Stimulated activated CD4-positive, alpha-beta T cell treated with anti-CD3 and anti-CD28 coated beads, TNF-alpha, amount 100 ng/mL, for 1 hour (primary cell): ENCODE data around the gene ARHGAP30.

Experiments used
- DNase-seq, 3 donors: peaks; one replicate each; pipeline ENCODE4 v3.0.0-alpha.2; 2020; ENCODE audit warnings: low read depth in 3 of 3, low spot score in 1 of 3

Gene ARHGAP30

DNA sequence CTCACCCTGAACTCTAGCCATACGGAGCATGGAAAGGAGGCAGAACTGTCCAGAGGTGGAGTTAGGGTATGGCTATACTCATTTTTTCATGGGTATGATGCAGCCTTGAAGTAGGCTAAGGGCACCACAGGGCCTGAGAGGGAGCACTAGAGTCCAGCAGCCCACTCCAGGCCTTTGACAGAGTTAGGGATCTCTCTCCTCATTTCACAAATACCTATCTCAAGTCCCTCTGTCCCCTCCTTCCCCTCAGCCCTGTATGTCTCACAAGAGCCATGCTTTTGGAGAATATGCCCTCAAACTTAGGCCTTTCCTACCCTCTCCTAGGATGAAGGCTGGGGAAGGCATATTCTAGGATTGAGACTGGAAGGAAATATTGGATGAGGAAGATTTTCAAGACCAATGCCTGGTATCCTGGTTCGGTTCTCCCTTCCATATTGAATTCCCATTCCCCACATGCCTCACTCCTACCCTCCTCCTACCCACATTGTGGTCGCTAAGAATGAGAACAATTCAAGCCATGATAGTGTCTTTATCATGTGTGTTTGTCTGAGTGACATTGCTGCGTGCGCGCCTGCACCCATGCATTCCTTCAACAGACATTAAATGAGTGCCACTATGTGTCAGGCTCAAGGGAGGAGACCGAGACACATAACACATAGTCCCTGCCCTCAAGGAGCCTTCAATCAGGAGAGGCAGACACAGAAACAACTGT is 22.3 kb upstream of the ARHGAP30 start:
- DNase-seq, result no peak

- no peak for DNase-seq
Measured at GRCh38 chr1:161091093-161091492, 21.4 kb upstream of the ARHGAP30 start.

DNA sequence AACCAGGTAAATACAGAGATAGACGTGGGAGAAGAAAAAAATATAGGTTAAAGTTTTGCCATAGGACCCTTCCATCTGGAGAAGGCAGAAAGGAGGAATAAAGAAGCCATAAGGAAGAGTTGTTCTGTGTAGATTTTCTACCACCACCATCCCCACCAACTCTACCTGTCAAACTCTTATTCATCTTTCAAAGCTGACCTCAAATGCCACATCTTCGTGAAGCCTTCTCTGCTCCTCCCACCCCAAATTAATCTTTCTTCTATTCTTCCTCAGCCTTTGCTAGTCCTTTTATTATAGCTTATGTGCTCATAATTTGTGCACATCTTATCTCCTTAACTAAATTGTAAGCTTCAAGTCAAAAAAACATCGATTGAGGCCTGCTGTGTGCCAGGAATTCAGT is 20.9 kb upstream of the ARHGAP30 start:
- DNase-seq, result no peak

DNA sequence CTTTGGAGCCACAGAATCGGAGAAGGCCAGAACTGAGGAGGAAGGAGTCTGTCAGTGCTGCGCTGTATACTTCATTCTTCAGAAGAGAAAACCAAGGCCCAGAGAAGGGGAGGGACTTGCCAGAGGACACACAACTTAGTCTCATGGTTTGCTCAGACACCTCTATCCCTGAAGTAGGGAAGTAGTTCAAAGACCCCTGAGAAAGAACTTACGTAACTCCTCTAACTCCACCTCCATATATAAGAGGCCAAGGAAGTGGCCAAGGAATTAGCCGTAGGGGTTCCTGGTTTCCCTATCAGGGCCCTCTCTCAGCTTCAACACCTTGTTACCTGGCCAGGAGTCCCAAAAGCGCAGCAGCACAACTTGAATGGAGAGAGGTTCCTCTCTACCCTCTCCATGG is 20.2 kb upstream of the ARHGAP30 start:
- DNase-seq, result no peak

DNA sequence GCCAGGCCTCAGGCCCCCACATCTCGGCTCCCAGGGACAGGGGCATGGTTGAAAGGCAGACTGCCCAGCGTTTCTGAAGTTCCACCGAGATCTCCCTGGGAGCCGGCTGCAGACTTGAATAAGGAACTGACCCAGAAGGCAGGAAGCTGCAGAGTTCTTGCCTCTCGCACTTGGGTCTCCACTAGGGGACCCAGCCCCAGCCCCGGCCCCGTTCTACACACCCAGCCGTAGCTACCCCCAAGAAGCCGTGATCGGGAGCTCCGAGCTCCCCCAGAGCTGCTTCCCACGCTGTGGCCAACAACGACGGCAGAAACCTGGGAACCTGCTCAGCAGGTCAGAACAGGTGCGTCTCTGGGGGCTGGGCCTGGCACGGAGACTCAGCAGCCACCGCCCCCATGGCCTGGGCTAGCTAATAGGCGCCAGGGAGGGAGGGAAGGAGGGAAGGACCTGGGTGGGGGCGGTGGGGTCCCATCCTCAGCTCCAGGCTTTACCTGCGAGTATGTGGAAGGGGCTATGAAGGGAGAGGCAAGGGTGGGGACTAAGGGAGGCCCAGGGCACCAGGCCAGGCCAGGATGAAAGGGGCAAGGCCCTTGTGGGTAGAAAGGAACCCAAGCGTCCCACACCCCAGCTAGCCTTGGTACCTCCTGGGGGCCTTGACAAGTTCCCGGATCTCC is 19.7 kb upstream of the ARHGAP30 start, which contains the start of gene NECTIN4:
NECTIN4 (minus strand) TSS at position 308 of the 674 bp plus-strand sequence; CDS start at position 46, 262 bp downstream.
- DNase-seq, result no peak

- DNase-seq, result no peak
Measured at GRCh38 chr1:161088587-161089110, 19.0 kb upstream of the ARHGAP30 start.

DNA sequence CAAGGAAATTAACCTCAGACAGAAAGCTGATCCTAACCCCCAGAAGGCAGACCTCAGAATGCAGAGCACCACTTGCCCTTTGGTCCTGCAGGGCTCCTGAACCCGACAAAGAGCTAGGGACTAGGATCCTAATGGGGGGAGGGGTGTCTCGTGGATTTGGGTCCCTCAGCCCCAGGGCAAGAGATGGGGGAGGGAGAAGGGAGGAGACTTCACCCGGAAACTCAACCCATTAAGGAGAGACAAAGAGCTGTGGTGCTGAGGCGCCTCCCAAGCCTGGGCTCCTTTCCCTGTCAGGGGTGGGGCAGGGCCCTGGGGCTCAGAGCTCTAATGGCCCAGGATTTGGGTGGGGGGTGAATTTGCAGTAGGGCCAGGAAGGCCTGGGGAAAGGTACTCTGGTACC is 16.8 kb upstream of the ARHGAP30 start:
- DNase-seq, result no peak

GRCh38 chr1:161085165-161085564 is 15.5 kb upstream of the ARHGAP30 start:
- DNase-seq, result no peak

DNA sequence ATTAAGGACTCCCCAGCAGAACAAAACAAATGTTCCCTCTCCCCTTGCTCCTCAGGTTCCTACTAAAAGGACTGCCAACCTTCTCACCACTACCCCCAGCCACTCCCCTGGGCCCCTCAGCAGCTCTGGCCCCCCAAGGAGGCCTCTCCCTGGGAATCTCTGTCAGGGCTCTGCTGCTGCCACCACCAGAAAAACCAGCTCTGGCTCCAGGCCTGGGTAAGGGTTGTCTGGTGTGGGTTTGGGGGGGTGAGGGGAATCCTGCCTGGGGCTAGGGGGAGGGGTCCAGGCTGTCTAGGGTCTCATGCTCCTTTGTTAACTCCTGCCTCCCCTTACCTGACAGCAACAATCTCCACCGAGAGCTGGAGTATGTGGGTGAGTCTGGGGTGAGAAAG is 14.9 kb upstream of the ARHGAP30 start:
- DNase-seq, result no peak

DNA sequence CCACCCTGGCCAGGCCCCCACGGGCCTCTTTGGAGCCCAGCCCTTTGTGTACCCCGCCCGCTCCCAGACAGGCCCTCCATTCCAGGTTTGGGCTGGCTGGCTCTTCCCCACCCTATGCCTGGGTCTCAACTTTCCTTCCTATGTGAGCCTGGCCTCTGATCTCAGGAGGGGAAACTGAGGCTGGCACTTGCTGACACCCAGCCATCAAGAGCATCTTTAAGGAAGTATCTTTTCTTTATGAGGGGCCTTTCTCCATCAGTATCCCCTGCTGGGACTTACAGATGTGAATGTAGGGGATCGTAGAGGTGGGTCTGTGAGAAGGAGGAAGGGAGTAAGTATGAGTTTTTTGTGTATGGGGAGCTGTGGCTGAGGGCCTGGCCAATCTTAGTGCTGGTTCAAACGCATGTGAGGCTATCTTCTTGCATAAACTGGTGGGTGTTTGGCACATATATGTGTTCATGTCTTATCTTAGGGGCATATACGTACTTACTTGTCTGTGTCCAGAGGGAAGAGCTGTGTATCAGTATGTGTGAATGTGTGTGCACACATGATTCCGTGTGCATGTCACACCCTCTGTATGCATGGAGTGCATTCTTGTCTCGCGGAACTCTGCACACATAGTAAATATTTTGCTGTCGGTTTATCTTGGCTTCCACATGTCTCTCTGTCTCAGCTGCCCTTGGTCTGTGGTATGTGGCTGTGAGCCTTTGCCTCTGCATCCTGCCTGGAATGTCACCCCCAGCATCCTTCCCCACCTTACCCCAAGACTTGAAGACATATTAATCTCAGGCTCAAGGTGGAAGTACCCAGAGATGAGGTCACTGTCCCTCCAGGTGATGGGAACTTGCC is 14.3 kb upstream of the ARHGAP30 start:
- DNase-seq, result no peak

- DNase-seq, result no peak
Measured at GRCh38 chr1:161082996-161083747, 13.5 kb upstream of the ARHGAP30 start.

DNA sequence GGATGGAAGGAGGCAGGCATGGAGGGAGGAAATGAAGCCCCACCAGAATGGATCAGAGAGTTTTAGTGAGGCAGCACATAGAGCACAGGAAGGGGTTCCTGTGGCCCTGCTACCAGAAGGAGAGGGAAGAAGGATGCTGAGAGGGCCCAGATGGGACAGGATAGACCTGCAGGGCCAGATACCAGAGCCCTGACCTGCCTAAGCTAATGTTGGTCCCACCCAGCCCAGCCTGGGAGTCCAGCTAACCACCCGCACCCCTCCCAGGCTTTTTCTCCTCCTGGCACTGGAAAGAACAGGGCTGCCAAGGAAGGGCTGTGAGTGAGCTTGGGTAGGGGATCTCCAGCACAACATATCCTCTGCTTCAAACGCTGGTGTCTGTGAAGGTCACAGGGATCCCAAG is 12.8 kb upstream of the ARHGAP30 start:
- no peak for DNase-seq

GRCh38 chr1:161081519-161081918 is 11.8 kb upstream of the ARHGAP30 start:
- DNase-seq, result no peak

GRCh38 chr1:161080441-161081405 is 11.0 kb upstream of the ARHGAP30 start:
- DNase-seq, result no peak

DNA sequence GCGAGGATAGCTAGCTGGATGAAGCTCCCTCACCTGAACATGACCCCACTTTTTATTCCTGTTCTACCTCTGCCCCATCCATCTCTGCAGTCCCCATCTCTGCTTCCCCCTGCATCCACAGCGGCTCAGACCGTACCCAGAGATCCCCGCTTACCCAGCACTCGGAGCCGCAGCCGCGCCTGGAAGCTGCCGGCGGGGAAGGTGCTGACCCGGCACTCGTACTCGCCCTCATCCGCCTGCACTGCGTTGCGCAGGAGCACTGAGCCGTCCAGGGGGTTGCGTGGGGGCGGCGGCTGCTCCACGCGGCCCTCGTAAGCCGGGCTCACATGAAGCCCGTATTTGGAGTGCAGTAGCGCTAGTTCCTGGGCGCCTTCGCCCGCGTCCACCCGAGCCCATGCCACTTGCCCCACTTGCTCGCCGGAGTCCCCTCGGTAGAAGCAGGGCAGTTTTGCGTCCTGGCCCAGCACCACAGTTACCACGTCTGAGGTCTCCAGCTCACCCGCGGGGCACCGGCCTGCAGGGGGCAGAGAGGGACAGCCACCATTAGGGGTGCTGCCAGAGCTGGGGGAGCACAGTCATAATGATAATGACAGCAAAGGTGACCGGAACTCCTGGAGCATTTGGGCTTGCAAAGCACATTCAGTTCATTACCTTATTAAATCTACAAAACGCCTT is 9.9 kb upstream of the ARHGAP30 start:
- no peak for DNase-seq

GRCh38 chr1:161077426-161077825 is 7.7 kb upstream of the ARHGAP30 start:
- no peak for DNase-seq

DNA sequence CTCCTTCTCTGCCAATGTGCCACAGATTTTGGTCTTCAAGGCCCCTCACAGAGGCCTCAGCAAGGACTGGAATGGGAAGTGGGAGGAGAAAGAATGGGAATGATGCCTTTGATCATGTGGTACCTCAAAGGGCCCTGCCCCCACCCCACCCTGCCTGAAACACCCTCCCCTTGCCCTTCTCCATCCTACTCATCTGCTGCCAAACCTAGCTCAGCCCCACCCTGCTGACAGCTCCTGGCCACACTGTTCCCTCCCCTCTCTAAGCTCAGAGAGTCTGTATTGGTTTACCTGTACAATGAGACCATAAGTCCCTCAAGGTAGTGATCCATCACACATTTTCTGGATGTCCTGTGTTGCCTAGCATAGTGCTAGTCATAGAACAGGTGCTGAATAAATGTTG is 6.7 kb upstream of the ARHGAP30 start:
- no peak for DNase-seq

DNA sequence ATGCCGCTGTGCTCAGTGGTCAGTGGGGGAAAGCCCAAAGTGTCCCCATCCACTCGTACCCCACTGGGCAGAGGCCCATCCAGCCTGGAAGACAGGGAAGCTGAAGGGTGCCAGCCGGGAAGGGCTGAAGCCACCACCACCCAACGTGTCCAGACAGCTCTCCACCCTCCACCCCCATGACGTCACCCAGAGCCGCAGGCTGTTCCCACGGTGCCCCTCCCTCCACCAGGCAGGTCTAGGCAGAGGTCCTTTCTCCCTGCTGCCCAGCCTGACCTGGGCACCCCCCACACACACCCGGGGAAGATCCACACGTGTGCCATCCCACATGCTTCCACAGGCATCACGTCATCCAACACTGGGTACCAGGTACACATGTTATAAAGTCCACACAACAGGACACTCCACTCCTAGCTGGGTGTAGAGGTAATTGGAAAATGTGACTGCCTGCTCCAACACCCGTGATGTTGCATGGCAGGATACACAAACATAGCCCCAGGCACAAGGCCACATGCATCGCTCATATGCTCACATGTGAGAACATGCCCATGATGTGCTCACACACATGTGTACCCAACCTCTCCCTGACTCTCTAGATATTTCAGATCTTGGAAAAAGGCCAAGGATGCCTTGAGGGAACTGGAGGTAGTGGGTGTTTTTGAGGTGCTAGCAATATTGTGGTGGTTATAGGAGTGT is 5.1 kb upstream of the ARHGAP30 start:
- no peak for DNase-seq
